ENCODE measurements around the gene TRABD2B.

The TRABD2B gene

DNA sequence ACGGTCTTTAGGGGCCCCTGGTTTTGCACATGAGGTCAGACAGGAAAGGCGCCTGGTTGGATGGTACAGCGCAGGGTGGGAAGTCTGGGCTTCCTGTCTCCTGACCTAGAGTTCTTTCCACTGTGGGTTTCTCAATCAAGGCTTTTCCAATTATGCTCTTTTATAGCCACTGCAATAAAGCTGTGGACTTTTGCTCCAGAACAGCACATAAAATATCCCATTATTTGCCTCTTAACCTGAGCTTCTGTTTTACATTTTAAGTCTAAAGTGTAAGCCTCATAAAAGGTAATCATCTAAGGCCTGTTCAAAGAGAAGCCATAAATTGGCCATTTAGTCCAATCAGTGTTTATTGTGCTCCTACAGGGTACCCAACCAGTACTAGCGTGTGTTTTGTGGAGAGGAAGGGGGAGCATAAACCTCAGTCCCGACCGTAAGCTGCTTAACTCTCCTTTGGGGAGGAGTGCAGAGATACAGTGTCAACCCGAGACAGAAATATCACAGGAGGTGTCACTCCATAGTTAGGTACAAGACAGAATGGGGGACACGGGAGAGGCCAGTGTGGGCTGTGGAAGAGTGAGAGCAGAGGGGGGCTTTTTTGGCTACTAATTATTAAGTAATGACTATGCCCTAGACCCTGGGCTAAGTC, 270.0 kb downstream of the TRABD2B start:
- Histone ChIP-seq H3K9me3 (ENCODE audit: control insufficient read depth, insufficient read depth, low read length) (no peaks in the 10 kb centered on the region), H3K4me2 (ENCODE audit: low read length) (no peak overlapping the region), H3F3A (ENCODE audit: control insufficient read depth, insufficient read depth) (no peaks in the 10 kb centered on the region), H3K27ac (ENCODE audit: low read depth, low read length) (no peak overlapping the region), H4K20me1 (ENCODE audit: control insufficient read depth, insufficient read depth, low read depth, low read length) (no peaks in the 10 kb centered on the region), H3K79me2 (ENCODE audit: control insufficient read depth, low read length) (no peaks in the 10 kb centered on the region), H3K36me3 (ENCODE audit: control insufficient read depth, low read length) (no peaks in the 10 kb centered on the region), H3K27me3 (ENCODE audit: control insufficient read depth, low read length) (peaks cover 24% of the 10 kb centered on the region), H3K9me2 (replicated peaks; ENCODE audit: control insufficient read depth, low read length) (no peaks in the 10 kb centered on the region), H3K4me1 (ENCODE audit: control insufficient read depth, low read length) (no peaks in the 10 kb centered on the region), H3K4me3 (ENCODE audit: low read length) (no peak overlapping the region)
- TF ChIP-seq EZH2phosphoT487 (IDR thresholded peaks at IDR 0.05; ENCODE audit: borderline replicate concordance, low read length) (no peak), CTCF (IDR thresholded peaks at IDR 0.05; ENCODE audit: low read depth, low read length, poor library complexity, severe bottlenecking) (no peak)

GRCh38 chr1:47725992-47726855, 271.0 kb downstream of the TRABD2B start:
- Histone ChIP-seq H3K9me2 (replicated peaks; ENCODE audit: control insufficient read depth, low read length) (no peaks in the 10 kb centered on the region), H3K4me2 (ENCODE audit: low read length) (no peak overlapping the region), H4K20me1 (ENCODE audit: control insufficient read depth, insufficient read depth, low read depth, low read length) (no peaks in the 10 kb centered on the region), H3K4me1 (ENCODE audit: control insufficient read depth, low read length) (no peaks in the 10 kb centered on the region), H3F3A (ENCODE audit: control insufficient read depth, insufficient read depth) (no peaks in the 10 kb centered on the region), H3K36me3 (ENCODE audit: control insufficient read depth, low read length) (no peaks in the 10 kb centered on the region), H3K4me3 (ENCODE audit: low read length) (no peak overlapping the region), H3K9me3 (ENCODE audit: control insufficient read depth, insufficient read depth, low read length) (no peaks in the 10 kb centered on the region), H3K27me3 (ENCODE audit: control insufficient read depth, low read length) (peaks cover 25% of the 10 kb centered on the region), H3K79me2 (ENCODE audit: control insufficient read depth, low read length) (no peaks in the 10 kb centered on the region), H3K27ac (ENCODE audit: low read depth, low read length) (no peak overlapping the region)
- TF ChIP-seq EZH2phosphoT487 (IDR thresholded peaks at IDR 0.05; ENCODE audit: borderline replicate concordance, low read length) = no peak
- TF ChIP-seq CTCF (IDR thresholded peaks at IDR 0.05; ENCODE audit: low read depth, low read length, poor library complexity, severe bottlenecking) = peak; percentile 83

- Histone ChIP-seq H3K9me2 (replicated peaks; ENCODE audit: control insufficient read depth, low read length) (no peaks in the 10 kb centered on the region), H3K9me3 (ENCODE audit: control insufficient read depth, insufficient read depth, low read length) (no peaks in the 10 kb centered on the region), H3F3A (ENCODE audit: control insufficient read depth, insufficient read depth) (no peaks in the 10 kb centered on the region), H3K4me1 (ENCODE audit: control insufficient read depth, low read length) (no peaks in the 10 kb centered on the region), H4K20me1 (ENCODE audit: control insufficient read depth, insufficient read depth, low read depth, low read length) (no peaks in the 10 kb centered on the region), H3K4me3 (ENCODE audit: low read length) (no peak overlapping the region), H3K36me3 (ENCODE audit: control insufficient read depth, low read length) (no peaks in the 10 kb centered on the region), H3K27ac (ENCODE audit: low read depth, low read length) (no peak overlapping the region), H3K4me2 (ENCODE audit: low read length) (no peak overlapping the region), H3K27me3 (ENCODE audit: control insufficient read depth, low read length) (peaks cover 25% of the 10 kb centered on the region), H3K79me2 (ENCODE audit: control insufficient read depth, low read length) (no peaks in the 10 kb centered on the region)
- TF ChIP-seq CTCF (IDR thresholded peaks at IDR 0.05; ENCODE audit: low read depth, low read length, poor library complexity, severe bottlenecking) (no peak), EZH2phosphoT487 (IDR thresholded peaks at IDR 0.05; ENCODE audit: borderline replicate concordance, low read length) (no peak)
Measured at GRCh38 chr1:47725511-47725991, 271.6 kb downstream of the TRABD2B start.
